GM12892 (cell line): Measurements from ENCODE around the gene FOXB2.

ENCODE experiments used
- POLR2A ChIP-seq: IDR thresholded peaks from 2 replicates; pipeline ENCODE4 v1.6.1; 2011; ENCODE audit warnings: low read depth, low read length, control low read depth
- POLR2AphosphoS5 ChIP-seq: IDR thresholded peaks from 2 replicates; pipeline ENCODE4 v1.6.1; 2011; ENCODE audit warnings: low read depth, low read length, control low read depth
- TAF1 ChIP-seq: IDR thresholded peaks from 2 replicates; pipeline ENCODE4 v1.6.1; 2011; ENCODE audit warnings: low read depth, mild to moderate bottlenecking, control low read depth, low read length, borderline replicate concordance

DNA sequence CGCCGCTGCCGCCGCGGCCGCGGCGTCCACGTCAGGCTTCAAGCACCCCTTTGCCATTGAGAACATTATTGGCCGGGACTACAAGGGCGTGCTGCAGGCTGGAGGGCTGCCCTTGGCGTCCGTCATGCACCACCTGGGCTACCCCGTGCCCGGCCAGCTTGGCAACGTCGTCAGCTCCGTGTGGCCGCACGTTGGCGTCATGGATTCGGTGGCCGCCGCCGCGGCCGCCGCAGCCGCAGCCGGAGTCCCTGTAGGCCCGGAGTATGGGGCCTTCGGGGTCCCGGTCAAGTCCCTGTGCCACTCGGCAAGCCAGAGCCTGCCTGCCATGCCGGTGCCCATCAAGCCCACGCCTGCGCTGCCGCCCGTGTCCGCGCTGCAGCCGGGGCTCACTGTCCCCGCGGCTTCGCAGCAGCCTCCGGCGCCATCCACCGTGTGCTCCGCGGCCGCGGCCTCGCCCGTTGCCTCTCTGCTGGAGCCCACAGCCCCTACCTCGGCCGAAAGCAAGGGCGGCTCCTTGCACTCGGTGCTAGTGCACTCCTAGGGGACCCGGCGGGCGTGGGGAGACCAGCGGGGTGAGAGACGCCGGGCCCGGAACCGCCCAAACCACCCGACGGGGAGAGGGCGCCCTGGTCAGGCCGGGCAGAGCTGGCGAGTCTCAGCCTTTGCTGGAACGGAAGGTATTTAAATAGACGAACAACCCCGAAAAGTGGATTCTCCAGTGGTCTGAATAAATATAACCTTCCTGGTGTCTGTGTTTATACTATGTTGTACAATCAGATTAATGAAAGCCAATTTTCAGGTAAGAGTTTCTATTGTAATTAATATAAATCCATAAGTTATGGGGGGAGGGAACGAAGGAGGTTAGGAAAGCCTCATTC is 1.2 kb downstream of the FOXB2 start:
- TF ChIP-seq POLR2A: no peak
- no peak for TF ChIP-seq POLR2AphosphoS5
- TF ChIP-seq TAF1: no peak
